Measurements from ENCODE around the gene TMEM117.

GRCh38 chr12:43863770-43864366 is 28.0 kb downstream of the TMEM117 start:
- TF ChIP-seq CTCF (conservative IDR thresholded peaks at IDR 0.05 in 1 of 2, IDR thresholded peaks at IDR 0.05 in 1 of 2; ENCODE audit: extremely low read depth in 1 of 2, insufficient read depth in 1 of 2, low read depth in 1 of 2, low read length in 2 of 2) = no peak
- TF ChIP-seq EZH2 (IDR thresholded peaks at IDR 0.05; ENCODE audit: borderline replicate concordance, low read length) = no peak

All from mammary epithelial cell (primary cell).